Activated CD8-positive, alpha-beta T cell treated with anti-CD3 and anti-CD28 coated beads for 36 hours (primary cell): ENCODE measurements around the gene TGFBI. TPM values are rescaled to one million over a fixed set of nuclear protein-coding genes. Genes with fewer than 3 reads are reported as not detected.

ENCODE experiments used
- ATAC-seq: fragments of 200-7000 bp; cut with Tn5 transposase; one replicate; pipeline ENCODE4 v1.10.0; 2021; ENCODE audit warnings: mild to moderate bottlenecking, moderate library complexity
- CTCF ChIA-PET: fragments of 350-600 bp; sonication (Branson Sonifier 250); formaldehyde crosslinking; loops from one replicate; lab custom pipeline; 2021; ENCODE audit warnings: antibody characterized with exemption; lab: Charles Lee
- POLR2A ChIA-PET: fragments of 350-600 bp; sonication (Branson Sonifier 250); formaldehyde crosslinking; loops from one replicate; lab custom pipeline; 2021; ENCODE audit warnings: antibody characterized with exemption; lab: Charles Lee
- DNase-seq: peaks from one replicate; pipeline ENCODE4 v3.0.0-alpha.2; 2020
- H3K27ac Mint-ChIP-seq: one replicate; pipeline ENCODE4 v1.8.0; 2021; ENCODE audit warnings: mild to moderate bottlenecking, mixed read lengths
- H3K27me3 Mint-ChIP-seq: one replicate; pipeline ENCODE4 v1.8.0; 2021; ENCODE audit warnings: mixed read lengths
- H3K36me3 Mint-ChIP-seq: one replicate; pipeline ENCODE4 v1.8.0; 2021; ENCODE audit warnings: low read depth, mixed read lengths
- H3K4me1 Mint-ChIP-seq: one replicate; pipeline ENCODE4 v1.8.0; 2021; ENCODE audit warnings: low read depth, mixed read lengths
- H3K4me3 Mint-ChIP-seq: one replicate; pipeline ENCODE4 v1.8.0; 2021; ENCODE audit warnings: mild to moderate bottlenecking, moderate library complexity, mixed read lengths
- H3K9me3 Mint-ChIP-seq: one replicate; pipeline ENCODE4 v1.8.0; 2021; ENCODE audit warnings: mixed read lengths
- intact Hi-C: fragments of 100-400 bp; cut with micrococcal nuclease; formaldehyde crosslinking; loops from one replicate; pipeline ENCODE4 v1.10.0; 2022
- total RNA-seq, 2 experiments: library from RNA; stranded (reverse); gene quantifications; one replicate each; pipeline ENCODE4 v1.2.3, GENCODE V29; 2021
- TF ChIP-seq, protein P1 (sequence below): fragments of 200-600 bp; IDR thresholded peaks from one replicate; pipeline ENCODE4 v1.8.0; 2022; ENCODE audit warnings: antibody characterized with exemption, mild to moderate bottlenecking

The TGFBI gene
- total RNA-seq, 2 experiments from 2014 or later, result not detected

DNA sequence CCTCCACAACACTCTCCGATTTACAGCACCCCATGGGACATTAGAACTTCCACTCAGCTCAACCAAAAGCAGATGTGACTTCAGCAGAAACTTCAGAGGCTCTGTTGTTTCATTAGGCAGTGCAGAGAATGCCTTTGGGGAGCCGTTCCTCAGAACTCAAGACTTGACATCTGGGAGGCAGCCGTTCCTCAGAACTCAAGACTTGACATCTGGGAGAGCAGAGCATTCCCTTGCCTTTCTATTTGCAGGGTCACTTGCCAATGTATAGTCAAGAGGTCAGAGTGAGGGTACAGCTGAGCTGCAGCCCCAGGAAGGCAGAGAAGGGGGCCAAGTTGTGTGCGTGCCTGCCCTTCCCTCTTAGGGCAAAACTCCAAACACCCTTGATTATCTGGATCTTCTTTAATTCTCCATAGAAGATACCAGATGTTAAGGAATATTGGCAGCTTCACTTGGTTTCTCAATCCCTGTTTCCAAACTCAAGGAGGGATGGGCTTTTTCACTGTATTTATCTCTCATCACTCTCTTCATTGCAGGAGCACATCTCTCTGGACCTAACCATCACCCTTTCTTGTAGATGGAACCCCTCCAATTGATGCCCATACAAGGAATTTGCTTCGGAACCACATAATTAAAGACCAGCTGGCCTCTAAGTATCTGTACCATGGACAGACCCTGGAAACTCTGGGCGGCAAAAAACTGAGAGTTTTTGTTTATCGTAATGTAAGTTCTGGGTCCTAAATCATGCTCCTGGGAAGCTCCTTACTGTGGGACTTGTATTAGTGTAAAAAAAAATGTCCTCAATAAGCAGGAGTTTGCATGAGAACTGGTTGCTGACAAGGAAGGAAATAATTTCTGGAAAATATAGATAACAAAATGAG, 25.6 kb downstream of the TGFBI start:
- DNase-seq, result no peak

DNA sequence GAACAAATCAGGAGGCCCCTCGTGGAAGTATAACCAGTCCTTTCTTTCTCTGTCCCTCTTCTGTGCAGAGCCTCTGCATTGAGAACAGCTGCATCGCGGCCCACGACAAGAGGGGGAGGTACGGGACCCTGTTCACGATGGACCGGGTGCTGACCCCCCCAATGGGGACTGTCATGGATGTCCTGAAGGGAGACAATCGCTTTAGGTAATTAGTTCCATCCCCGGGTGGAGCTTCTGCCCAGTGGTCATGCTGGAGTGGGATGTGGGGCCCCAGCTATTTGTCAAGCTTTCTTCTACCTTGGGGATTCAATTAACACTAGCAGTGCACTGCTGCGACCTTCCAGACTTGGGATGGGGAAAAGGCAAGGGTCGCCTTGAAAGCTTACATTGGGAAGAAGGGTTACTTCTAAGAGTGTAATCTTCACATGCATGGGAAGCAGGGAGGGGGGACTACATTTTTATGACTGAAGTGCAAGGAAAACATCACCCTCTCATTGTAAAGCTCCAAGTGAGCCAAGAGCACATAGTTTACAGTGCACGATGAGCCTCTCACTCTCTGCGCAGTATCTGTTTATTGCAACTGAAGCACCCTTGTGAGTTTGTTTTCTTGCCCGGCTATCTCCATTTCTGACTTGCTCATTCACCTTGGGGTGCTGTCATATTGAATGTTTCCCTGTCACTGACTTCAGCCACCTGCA, 27.0 kb downstream of the TGFBI start:
- no peaks in the 10 kb centered on the region for H3K9me3 Mint-ChIP-seq
- TF ChIP-seq, protein P1, sequence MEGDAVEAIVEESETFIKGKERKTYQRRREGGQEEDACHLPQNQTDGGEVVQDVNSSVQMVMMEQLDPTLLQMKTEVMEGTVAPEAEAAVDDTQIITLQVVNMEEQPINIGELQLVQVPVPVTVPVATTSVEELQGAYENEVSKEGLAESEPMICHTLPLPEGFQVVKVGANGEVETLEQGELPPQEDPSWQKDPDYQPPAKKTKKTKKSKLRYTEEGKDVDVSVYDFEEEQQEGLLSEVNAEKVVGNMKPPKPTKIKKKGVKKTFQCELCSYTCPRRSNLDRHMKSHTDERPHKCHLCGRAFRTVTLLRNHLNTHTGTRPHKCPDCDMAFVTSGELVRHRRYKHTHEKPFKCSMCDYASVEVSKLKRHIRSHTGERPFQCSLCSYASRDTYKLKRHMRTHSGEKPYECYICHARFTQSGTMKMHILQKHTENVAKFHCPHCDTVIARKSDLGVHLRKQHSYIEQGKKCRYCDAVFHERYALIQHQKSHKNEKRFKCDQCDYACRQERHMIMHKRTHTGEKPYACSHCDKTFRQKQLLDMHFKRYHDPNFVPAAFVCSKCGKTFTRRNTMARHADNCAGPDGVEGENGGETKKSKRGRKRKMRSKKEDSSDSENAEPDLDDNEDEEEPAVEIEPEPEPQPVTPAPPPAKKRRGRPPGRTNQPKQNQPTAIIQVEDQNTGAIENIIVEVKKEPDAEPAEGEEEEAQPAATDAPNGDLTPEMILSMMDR, result no peak

More for the DNA sequence above, 25.6 kb downstream of the TGFBI start:
- POLR2A ChIA-PET, result no interaction called here
- Mint-ChIP-seq H3K4me1 (no peaks in the 10 kb centered on the region), H3K4me3 (no peak overlapping the region), H3K27me3 (no peaks in the 10 kb centered on the region), H3K36me3 (no peaks in the 10 kb centered on the region), H3K27ac (no peak overlapping the region), H3K9me3 (no peaks in the 10 kb centered on the region)
- intact Hi-C loops, result no loop called here
- CTCF ChIA-PET, result no interaction called here
- ATAC-seq, result no peak
- TF ChIP-seq, protein P1, result no peak

DNA sequence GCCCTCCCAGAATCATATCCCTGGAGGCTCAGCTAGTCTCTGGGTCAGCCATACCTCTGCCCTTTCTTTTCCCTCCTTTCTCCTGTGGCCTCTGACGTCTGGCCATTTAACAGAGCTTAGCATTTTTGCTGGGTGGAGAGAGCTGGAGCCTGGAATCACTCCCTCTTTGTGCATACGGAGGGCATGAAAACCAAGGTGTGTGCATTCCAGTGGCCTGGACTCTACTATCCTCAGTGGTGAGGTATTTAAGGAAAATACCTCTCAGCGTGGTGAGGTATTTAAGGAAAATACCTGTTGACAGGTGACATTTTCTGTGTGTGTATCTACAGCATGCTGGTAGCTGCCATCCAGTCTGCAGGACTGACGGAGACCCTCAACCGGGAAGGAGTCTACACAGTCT, 27.5 kb downstream of the TGFBI start:
- no peaks in the 10 kb centered on the region for H3K36me3 Mint-ChIP-seq
- no peak for ATAC-seq

More for the DNA sequence above, 27.0 kb downstream of the TGFBI start:
- CTCF ChIA-PET, result interaction anchor here (0.8 kb wide), 1 partner anchor 156 kb away, joined by 3 read pairs; no protein-coding TSS in a partner anchor
- intact Hi-C loops, result no loop called here
- Mint-ChIP-seq H3K36me3 (no peaks in the 10 kb centered on the region), H3K4me3 (no peak overlapping the region), H3K4me1 (no peaks in the 10 kb centered on the region), H3K27me3 (no peaks in the 10 kb centered on the region), H3K27ac (no peak overlapping the region)
- DNase-seq (no peak), ATAC-seq (no peak)
- POLR2A ChIA-PET, result no interaction called here

DNA sequence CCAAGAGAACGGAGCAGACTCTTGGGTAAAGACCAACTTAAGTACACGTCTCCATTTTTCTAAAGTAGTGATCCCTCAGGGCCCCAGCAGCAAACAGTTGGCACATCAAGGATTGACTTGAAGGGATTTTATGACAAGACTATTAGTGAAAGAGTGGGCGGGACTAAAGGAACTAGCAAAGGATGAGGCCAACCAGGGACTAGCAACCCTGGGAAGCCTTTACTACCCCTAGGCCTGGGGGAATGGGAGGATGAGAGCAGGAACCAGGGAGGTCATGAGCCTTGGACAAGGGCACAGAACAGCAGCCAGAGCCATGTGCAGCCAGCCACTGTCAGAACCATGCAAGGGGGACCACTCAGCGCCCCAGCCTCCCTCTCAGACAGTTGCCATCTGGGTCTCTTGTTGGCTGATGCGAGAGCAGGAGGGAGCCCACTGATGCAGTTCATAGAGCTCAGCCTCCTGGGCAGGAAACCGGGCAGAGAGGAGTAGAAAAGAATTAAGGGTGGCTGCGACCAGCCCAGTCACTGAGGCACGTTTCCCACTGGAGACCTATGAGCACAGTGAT, 28.1 kb downstream of the TGFBI start:
- no peak overlapping the region for H3K4me3 Mint-ChIP-seq
- H3K27ac Mint-ChIP-seq, result no peak overlapping the region
- no peaks in the 10 kb centered on the region for H3K36me3 Mint-ChIP-seq
- H3K9me3 Mint-ChIP-seq, result no peaks in the 10 kb centered on the region
- intact Hi-C loops, result no loop called here
- DNase-seq, result no peak
- no peak for ATAC-seq
- CTCF ChIA-PET, result interaction anchor here (0.6 kb wide), 1 partner anchor 18 kb away, joined by 3 read pairs; no protein-coding TSS in a partner anchor
- H3K4me1 Mint-ChIP-seq, result no peaks in the 10 kb centered on the region
- POLR2A ChIA-PET, result no interaction called here
- TF ChIP-seq, protein P1, result no peak
- H3K27me3 Mint-ChIP-seq, result no peaks in the 10 kb centered on the region

More for the DNA sequence above, 27.5 kb downstream of the TGFBI start:
- no peaks in the 10 kb centered on the region for H3K27me3 Mint-ChIP-seq
- ChIA-PET CTCF (interaction anchor here (0.8 kb wide), 1 partner anchor 156 kb away, joined by 3 read pairs; no protein-coding TSS in a partner anchor), POLR2A (no interaction called here)
- H3K4me1 Mint-ChIP-seq, result no peaks in the 10 kb centered on the region
- no peak overlapping the region for H3K27ac Mint-ChIP-seq
- no peak overlapping the region for H3K4me3 Mint-ChIP-seq
- intact Hi-C loops, result no loop called here
- H3K9me3 Mint-ChIP-seq, result no peaks in the 10 kb centered on the region
- TF ChIP-seq, protein P1, result no peak
- no peak for DNase-seq
